ENCODE results near the gene NUDT9.
"Not testable (repeated sequence)": the region's sequence is repeated elsewhere in the genome, so short reads cannot be mapped to it uniquely, and the experiment has no call there.

DNA sequence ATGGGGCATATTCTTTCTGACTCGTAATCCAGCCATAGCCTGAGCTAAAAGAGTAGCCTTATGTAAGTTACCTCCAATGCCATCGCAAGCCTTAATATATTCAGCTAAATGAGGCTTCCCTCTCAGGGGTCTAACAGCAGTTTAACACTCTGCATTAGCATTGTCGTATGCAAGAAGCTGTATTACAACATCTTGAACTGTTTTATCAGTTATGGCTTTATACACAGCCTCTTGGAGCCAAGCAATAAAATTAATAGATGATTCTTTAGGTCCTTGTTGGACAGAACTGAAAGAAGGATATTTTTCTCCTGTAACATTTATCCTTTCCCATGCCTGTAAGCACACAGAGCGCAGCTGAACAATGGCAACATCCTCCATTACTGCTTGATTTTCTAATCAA lies 15.5 kb upstream of the NUDT9 start:
- not testable (repeated sequence) for TF ChIP-seq POLR2A, EP300, POLR2AphosphoS5 (IDR thresholded peaks at IDR 0.05)
- TF ChIP-seq, protein P1, sequence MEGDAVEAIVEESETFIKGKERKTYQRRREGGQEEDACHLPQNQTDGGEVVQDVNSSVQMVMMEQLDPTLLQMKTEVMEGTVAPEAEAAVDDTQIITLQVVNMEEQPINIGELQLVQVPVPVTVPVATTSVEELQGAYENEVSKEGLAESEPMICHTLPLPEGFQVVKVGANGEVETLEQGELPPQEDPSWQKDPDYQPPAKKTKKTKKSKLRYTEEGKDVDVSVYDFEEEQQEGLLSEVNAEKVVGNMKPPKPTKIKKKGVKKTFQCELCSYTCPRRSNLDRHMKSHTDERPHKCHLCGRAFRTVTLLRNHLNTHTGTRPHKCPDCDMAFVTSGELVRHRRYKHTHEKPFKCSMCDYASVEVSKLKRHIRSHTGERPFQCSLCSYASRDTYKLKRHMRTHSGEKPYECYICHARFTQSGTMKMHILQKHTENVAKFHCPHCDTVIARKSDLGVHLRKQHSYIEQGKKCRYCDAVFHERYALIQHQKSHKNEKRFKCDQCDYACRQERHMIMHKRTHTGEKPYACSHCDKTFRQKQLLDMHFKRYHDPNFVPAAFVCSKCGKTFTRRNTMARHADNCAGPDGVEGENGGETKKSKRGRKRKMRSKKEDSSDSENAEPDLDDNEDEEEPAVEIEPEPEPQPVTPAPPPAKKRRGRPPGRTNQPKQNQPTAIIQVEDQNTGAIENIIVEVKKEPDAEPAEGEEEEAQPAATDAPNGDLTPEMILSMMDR (IDR thresholded peaks at IDR 0.05) = not testable (repeated sequence)
